HG03342 (cell line): Measurements from ENCODE around the gene KRTAP17-1.

Experiments used
- ATAC-seq: cut with Tn5 transposase; IDR thresholded peaks from one replicate; pipeline ENCODE4 v1.9.1; 2021; ENCODE audit warnings: mild to moderate bottlenecking, moderate library complexity; ENCODE audit not compliant: unreplicated experiment

KRTAP17-1 gene

GRCh38 chr17:41333098-41333497 lies 17.6 kb upstream of the KRTAP17-1 start:
- ATAC-seq: no peak

- no peak for ATAC-seq
These were observed 16.7 kb upstream of the KRTAP17-1 start for GRCh38 chr17:41332239-41332638.

GRCh38 chr17:41331606-41332005 lies 16.1 kb upstream of the KRTAP17-1 start:
- ATAC-seq: no peak

DNA sequence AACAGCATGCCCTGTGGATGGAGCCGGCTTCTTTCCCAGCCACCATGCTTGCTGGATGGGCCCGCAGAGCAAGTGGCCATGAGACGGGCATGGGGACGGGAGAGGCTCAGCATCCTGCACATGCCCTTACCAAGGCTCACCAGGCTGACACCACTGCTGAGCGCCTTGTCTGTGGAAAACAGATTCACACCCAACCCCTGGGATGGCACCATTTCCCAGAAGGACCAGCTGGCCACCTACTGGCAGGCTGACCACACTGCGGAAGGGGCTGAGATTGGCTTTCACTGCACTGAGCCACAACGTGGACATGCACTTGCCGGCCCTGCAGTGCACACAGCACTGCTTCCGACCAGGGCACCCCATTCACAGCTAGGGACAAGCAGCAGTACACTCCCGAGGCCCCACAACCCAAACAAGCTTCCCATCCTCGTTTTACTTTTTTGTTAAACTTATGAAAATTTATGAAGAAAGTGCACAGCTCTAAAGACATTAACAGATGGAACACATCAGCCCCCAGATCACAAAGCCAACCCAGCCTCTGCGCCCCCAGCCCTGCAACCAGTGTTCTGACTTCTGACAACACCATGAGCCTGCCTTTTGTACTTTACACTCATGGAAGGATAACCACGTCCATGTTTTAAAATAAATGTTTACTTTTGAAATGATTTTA lies 13.9 kb upstream of the KRTAP17-1 start:
- ATAC-seq: no peak

DNA sequence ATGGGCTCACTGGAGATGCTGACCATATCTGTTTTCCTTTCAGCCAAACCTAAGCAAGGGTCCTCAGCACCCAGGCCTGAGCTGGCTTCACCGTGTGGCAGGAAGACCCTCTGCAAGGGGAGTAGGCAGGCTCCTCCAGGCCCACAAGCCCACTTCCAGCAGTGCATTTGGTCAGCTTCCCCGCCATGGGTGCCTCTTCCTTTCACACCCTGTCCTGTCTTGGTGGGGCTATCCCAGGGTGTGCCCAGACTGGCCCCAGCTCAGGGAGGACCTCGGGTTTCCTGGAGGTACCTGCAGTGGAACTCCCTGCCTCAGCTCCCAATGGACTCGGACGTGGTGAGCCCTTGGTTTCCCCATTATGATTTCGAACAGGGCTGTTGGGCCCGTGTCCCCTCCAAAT lies 12.7 kb upstream of the KRTAP17-1 start:
- ATAC-seq: no peak

GRCh38 chr17:41327411-41328120 lies 12.1 kb upstream of the KRTAP17-1 start:
- no peak for ATAC-seq

- ATAC-seq: no peak
These were observed 10.9 kb upstream of the KRTAP17-1 start for GRCh38 chr17:41326173-41327145.

GRCh38 chr17:41325611-41326010 lies 10.1 kb upstream of the KRTAP17-1 start:
- no peak for ATAC-seq

DNA sequence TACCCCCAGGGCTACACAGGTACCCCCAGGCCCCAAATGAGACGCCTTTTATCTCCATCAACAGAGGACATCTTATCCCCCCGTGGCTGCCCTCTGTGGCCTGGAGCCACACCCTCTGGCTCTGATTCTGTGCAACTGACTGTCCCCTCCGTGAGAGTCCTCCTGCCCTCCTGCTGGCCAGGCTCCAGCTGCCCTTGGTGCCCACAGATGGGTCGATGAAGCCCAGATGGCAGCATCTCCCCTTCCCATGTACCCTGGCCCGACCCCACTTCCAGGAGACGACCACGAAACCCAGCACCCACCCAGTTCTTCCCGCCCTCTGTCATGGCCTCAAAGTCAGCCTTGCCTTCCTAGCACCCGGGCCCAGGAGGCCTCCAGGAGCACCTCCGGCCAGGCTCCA lies 9.6 kb upstream of the KRTAP17-1 start:
- no peak for ATAC-seq

DNA sequence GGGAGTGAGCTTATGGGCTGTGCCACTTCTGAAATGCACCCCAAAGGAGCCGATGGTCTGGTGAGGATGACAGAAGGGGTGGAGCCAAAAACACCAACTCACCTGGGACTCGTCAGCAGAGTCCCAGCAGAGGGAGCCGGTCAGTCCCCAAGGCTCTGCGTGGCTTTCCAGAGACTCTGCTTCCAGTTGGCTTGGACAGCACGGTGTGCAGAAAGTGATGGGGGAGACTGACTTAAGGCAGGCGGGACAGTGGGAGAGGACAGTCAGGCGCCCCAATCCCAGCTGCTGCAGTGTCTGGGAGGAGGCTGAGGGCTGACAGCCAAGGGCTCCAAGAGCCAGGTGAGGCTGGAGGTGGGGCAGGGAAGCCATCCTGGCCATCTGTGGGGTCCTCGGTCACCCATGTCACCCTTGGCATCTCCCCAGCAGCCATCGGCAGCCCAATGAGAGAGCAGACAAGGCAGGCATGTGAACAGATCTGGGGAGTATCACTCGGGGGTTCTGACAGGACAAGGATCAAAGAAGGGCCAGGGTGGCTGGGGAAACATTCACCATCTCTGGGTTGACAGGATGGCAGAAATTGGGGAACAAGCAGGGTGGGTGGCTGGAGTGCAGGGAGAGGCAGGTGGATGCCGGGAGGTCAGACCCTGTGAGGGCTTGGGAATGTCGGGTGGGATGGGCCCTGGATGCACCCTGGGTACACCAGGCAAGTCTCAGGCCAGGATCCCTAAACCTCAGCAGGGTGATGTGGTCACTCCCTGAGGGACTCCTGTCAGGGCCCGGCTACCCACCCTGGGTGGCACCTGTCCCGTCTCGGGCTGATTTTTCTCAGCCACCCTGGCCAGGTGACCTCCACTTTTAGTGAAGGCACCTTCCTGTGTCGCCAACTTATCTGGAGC lies 8.9 kb upstream of the KRTAP17-1 start:
- ATAC-seq: no peak

- no peak for ATAC-seq
These were observed 7.7 kb upstream of the KRTAP17-1 start for GRCh38 chr17:41322903-41323895.

GRCh38 chr17:41322094-41322902 lies 6.8 kb upstream of the KRTAP17-1 start:
- ATAC-seq: no peak

DNA sequence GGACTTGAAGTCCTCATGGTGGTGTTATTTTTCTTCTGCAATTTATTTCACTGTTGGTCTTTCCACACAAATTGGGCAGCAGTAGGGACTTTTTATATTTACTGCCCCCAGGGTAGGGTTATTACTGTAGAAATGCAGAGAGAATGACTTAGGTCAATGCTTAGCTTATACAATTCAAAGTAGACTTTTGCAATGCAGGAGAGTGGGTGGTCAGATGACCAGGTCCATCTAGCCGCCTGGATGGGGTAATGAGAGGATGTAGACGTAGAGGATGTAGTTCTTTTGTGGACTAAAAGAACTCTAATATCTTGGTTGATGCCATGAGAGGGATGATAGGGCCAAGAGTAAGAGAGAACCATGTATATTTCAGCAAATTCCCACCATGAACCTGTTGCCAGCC lies 2.7 kb upstream of the KRTAP17-1 start:
- ATAC-seq: no peak

- no peak for ATAC-seq
These were observed 420 bp upstream of the KRTAP17-1 start for GRCh38 chr17:41315814-41316445.

DNA sequence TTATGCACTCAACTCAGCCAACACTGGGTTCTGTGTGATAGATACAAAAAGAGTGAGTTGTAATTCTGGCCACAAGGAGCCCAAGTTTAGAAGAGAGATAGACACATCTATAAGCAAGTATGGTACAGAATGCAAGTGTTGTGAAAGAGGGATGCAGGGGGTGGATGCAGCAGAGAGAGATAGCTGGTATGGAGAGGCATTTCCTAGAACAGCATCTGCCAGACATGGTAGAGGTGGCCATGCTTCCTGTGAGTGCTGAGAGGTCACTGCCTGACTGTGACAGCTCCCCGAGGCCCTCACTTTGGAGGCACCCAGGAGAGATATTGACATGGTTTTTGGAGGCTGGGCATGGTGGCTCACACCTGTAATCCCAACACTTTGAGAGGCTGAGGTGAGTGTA lies 4.4 kb downstream of the KRTAP17-1 start:
- no peak for ATAC-seq

GRCh38 chr17:41308918-41309359 lies 6.6 kb downstream of the KRTAP17-1 start, which contains the start of gene KRTAP16-1:
TSS of gene KRTAP16-1 (minus strand) at chr17:41309309. CDS start at chr17:41309253, 56 bp downstream.
- ATAC-seq: no peak

DNA sequence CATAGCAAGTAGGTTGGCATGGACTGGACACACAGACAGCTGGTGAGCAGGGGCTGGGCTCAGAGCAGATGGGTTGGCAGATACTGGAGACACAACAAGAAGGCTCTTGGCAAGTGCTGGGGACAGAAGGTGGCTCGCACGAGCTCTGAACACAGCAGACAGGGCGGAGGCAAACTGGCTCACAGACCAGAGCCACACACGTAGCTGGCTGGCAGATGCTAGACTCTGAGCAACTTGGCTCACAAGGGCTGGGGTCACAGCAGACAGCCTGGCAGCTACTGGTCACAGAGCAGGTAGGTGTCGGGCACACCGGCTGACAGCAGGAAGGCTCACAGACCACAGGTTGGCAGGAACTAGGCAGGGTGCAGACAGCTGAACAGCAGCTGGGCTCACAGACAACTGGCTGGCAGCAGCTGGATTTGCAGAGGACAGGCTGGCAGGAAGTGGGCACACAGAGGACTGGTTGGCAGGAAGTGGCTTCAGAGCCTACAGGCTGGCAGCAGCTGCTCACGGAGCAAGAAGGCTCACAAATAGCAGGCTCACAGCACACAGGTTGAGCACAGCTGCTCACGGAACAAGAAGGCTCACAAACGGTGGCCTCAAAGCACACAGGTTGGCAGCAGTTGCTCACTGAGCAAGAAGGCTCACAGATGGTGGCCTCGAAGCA lies 7.1 kb downstream of the KRTAP17-1 start:
- no peak for ATAC-seq
